ENCODE measurements around the gene HAUS7.
A peak's percentile ranks its signal among the peaks of the same experiment; 100 is the strongest.

The HAUS7 gene

GRCh38 chrX:153433781-153434285 is 36.5 kb downstream of the HAUS7 start:
- DNase-seq = no peak

- no peak for DNase-seq
Observed at GRCh38 chrX:153433161-153433680, 37.2 kb downstream of the HAUS7 start.

GRCh38 chrX:153430796-153431195 is 39.6 kb downstream of the HAUS7 start:
- DNase-seq = no peak

GRCh38 chrX:153426204-153426603 is 44.2 kb downstream of the HAUS7 start:
- DNase-seq = no peak

- no peak for DNase-seq
Observed at GRCh38 chrX:153423652-153424051, 46.7 kb downstream of the HAUS7 start.

DNA sequence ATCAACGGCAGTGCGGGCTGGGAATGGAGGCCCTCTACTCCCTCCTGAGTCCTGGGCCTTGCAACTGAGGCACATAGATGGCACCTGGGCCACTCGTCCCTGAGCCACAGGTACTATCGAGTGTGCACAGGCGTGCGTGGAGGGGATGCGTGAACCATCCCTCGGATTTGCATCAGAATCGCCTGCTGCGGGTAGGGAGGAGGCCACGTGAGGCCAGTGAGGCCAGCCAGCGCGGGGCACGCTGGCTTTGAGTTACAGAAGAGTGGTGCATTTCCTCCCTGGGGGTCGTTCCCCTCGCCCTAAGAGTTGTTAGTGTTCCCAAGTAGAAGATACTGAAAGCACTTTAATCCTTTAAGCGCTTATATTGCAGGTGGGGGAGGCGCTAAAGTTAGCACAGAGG is 48.5 kb downstream of the HAUS7 start:
- no peak for DNase-seq

DNA sequence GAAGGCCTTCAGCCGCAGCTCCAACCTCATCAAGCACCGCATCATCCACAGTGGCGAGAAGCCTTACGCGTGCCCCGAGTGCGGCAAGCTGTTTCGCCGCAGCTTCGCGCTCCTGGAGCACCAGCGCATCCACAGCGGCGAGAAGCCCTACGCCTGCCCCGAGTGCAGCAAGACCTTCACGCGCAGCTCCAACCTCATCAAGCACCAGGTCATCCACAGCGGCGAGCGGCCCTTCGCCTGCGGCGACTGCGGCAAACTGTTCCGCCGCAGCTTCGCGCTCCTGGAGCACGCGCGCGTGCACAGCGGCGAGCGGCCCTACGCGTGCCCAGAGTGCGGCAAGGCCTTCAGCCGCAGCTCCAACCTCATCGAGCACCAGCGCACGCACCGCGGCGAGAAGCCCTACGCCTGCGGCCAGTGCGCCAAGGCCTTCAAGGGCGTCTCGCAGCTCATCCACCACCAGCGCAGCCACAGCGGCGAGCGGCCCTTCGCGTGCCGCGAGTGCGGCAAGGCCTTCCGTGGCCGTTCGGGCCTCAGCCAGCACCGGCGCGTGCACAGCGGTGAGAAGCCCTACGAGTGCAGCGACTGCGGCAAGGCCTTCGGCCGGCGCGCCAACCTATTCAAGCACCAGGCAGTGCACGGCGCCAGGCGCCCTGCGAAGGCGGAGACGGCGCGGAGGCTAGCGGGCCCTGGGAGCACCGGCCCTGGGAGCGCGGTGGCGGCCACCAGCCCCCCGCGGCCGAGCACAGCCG is 49.4 kb downstream of the HAUS7 start:
- DNase-seq = no peak

- DNase-seq = no peak
Observed at GRCh38 chrX:153417637-153418036, 52.7 kb downstream of the HAUS7 start.

- DNase-seq = no peak
Observed at GRCh38 chrX:153416781-153417450, 53.5 kb downstream of the HAUS7 start.

DNA sequence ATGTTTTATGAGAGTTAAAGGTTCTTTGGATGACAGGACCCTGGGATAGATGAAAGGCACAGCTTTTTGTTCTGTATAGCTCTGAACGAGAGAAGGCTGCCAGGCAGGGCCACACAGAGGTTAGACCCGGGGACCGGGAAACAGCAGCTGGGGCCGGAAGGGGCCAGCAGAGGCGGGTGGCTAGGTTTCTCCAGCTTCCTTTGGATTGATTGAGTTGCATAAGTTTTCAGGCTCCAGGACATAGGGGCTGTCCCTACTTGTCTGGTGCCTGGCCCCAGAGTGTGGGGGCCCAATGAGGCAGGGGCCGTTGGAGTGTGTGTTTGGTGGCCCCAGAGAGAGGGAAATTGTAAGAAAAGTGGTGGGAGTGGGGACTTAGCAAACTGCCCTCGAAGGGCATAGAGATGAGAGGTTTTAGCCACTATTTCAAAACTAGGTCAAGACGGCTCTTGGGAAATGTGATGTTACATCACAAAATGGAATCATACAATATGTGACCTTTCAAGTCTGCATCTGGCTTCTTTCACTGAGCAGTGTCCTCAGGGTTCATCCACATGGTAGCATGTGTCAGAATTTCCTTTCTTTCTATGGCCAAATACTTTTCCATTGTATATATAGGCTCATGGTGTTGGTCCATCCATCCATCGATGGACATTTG is 55.4 kb downstream of the HAUS7 start:
- DNase-seq = no peak

DNA sequence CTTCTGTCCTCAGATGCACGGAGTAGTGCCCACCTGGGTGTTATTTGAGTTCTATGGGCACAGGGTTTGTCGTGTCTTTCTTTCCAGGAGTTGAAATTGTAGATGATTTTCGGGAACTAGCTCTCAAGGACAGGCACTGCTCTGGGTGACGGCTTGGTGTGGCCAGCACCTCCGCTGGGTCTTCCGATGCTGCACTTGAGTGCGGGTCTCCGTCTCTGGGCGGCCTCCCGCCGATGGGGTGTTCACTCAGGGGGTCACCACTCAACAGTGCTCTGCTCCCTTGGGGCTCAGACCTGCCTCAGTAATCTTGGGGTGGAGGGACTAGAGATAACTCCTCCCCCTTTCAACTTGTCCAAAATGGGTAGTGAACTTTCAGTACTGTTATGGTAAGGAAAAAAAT is 56.6 kb downstream of the HAUS7 start:
- DNase-seq = no peak

DNA sequence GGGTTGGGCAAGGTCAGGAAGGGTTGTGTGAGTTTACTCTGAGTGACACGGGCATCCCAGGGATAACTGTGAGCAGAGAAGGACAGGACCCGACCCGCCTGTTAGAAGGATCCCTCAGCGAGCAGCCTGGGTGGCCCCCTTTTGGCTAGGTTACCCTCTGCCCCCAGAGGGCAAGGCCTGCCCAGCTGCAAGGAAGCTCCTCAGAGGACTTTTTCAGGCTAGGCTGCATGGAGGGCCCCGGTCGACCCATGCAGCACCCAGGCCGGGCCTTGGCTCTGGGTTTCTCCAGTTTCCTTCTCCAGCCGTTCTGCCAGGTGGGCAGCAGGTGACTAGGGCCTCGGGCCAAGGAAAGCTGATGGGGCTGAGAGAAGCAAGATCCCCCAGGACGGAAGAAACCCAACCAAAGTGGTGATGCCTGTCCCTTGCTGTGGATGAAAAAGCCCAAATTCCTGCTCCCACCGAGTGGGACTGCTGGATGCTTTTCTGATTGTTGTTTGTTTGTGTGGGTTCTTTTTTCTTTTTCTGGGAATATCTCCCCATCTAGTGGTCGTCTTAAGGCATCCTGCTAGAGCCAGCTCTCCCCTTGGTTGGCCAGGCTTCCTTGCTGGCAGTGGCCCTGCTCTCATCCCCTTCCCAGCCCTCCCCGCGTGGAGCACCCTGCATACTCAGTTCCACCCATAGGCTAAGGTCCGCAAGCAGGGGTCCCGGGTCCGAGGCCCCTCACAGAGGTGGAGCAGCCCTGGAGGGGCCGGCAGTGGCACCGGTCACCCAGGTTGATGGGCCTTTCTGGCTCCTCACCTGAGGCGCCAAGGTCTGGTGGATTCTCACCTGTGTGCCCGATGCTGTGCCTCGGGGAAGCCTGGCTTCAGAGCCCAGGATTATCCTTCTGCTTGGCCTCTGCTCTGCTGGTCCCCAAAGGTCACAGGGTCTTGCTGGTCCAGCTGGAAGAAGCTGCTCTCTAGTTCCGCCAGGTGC is 57.3 kb downstream of the HAUS7 start:
- DNase-seq = no peak

GRCh38 chrX:153411988-153412574 is 58.3 kb downstream of the HAUS7 start:
- no peak for DNase-seq

- peak; percentile 14 to 43 for DNase-seq
Observed at GRCh38 chrX:153411255-153411987, 59.0 kb downstream of the HAUS7 start, which contains the start of gene ZFP92. Gene ZFP92, plus strand, starts transcription at chrX:153411472. Its CDS starts 6,851 bp downstream, at chrX:153418323.

- DNase-seq = no peak
Observed at GRCh38 chrX:153410888-153411254, 59.5 kb downstream of the HAUS7 start.

GRCh38 chrX:153410373-153410772 is 60.0 kb downstream of the HAUS7 start:
- no peak for DNase-seq

GRCh38 chrX:153409414-153410101 is 60.8 kb downstream of the HAUS7 start:
- no peak for DNase-seq

- DNase-seq = no peak
Observed at GRCh38 chrX:153408871-153409351, 61.5 kb downstream of the HAUS7 start.

- no peak for DNase-seq
Observed at GRCh38 chrX:153408221-153408721, 62.1 kb downstream of the HAUS7 start.

DNA sequence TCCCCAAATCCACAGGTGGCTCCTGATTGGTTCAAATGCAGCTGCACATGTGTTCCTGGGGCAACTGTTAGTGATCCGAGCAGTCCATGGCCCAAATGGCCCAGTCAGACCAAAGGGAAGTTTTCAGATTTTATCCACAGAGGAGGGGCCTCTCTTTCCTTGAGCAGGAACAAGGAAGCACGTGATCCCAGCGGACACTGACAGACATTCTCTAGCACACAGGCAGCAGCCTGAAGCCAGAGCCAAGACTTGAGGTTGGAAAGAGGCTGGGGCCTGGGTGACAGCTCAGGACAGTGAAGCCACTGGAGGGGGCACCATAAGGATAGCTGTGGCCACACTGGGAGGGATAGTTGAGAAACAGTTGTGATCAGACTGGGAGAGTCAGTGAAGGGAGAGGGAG is 62.6 kb downstream of the HAUS7 start:
- no peak for DNase-seq
